SJCRH30 (cell line): ENCODE results near the gene PTN. TPM values are rescaled to one million over a fixed set of nuclear protein-coding genes. Genes with fewer than 3 reads are reported as not detected.
"Not testable (repeated sequence)": the region's sequence is repeated elsewhere in the genome, so short reads cannot be mapped to it uniquely, and the experiment has no call there.

ENCODE experiments used
- DNase-seq, 2 experiments: peaks; one replicate each; pipeline ENCODE4 v3.0.0-alpha.2; 2015 to 2020
- H3K27ac ChIP-seq: fragments of 250-450 bp; sonication (Bioruptor Pico); 2 replicates; pipeline ENCODE4 v1.5.1; 2020; ENCODE audit warnings: mild to moderate bottlenecking, moderate library complexity
- H3K27me3 ChIP-seq: fragments of 250-450 bp; sonication (Bioruptor Pico); 2 replicates; pipeline ENCODE4 v1.5.1; 2020; ENCODE audit warnings: mild to moderate bottlenecking, moderate library complexity
- H3K36me3 ChIP-seq: fragments of 250-450 bp; sonication (Bioruptor Pico); 2 replicates; pipeline ENCODE4 v1.5.1; 2020; ENCODE audit warnings: mild to moderate bottlenecking, moderate library complexity
- H3K4me1 ChIP-seq: fragments of 250-450 bp; sonication (Bioruptor Pico); 2 replicates; pipeline ENCODE4 v1.5.1; 2020; ENCODE audit warnings: mild to moderate bottlenecking, moderate library complexity
- H3K4me3 ChIP-seq: fragments of 250-450 bp; sonication (Bioruptor Pico); 2 replicates; pipeline ENCODE4 v1.5.1; 2020; ENCODE audit warnings: mild to moderate bottlenecking, moderate library complexity
- H3K9me3 ChIP-seq: fragments of 250-450 bp; sonication (Bioruptor Pico); replicated peaks from 2 replicates; pipeline ENCODE4 v1.5.1; 2020; ENCODE audit warnings: mild to moderate bottlenecking, moderate library complexity
- total RNA-seq: library from RNA; depleted of rRNA; stranded (reverse); fragments of >200 nt; shearing (Covaris generic); gene quantifications from 2 replicates; pipeline ENCODE4 v1.2.3, GENCODE V29; 2014

Gene PTN
- total RNA-seq, 1 experiment from 2014 or later: 0.51 TPM

GRCh38 chr7:137204246-137204645, 139.3 kb downstream of the PTN start:
- no peak overlapping the region for H3K4me3 ChIP-seq
- H3K9me3 ChIP-seq: no peaks in the 10 kb centered on the region
- H3K27me3 ChIP-seq: 0 out of 2 replicates have a peak, but pooled peaks cover 2% of the 10 kb centered on the region
- H3K4me1 ChIP-seq: no peaks in the 10 kb centered on the region
- no peak for DNase-seq
- no peaks in the 10 kb centered on the region for H3K36me3 ChIP-seq
- H3K27ac ChIP-seq: no peak overlapping the region

DNA sequence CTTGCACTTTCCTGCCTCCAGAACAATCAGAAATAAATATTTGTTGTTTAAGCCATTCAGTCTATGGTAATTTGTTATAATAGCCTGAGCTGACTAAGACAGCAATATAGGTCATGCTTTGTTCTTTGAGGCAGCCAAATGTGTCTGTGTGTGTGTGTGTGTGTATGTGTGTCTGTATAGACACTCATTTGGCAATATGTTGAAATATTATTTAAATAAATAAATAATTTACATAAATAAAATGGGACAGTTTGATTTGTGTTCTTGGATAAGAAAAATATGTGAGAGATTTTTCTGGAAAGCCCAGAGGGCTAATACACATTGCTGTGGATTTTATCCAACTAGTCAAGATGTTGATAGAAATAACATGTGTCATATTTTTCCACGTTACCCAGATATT, 140.2 kb downstream of the PTN start:
- 0 out of 2 replicates have a peak, but pooled peaks cover 2% of the 10 kb centered on the region for H3K27me3 ChIP-seq
- no peak for DNase-seq
- no peak overlapping the region for H3K4me3 ChIP-seq
- H3K27ac ChIP-seq: no peak overlapping the region
- H3K4me1 ChIP-seq: no peaks in the 10 kb centered on the region
- no peaks in the 10 kb centered on the region for H3K36me3 ChIP-seq
- no peaks in the 10 kb centered on the region for H3K9me3 ChIP-seq

- H3K9me3 ChIP-seq: no peaks in the 10 kb centered on the region
- H3K27ac ChIP-seq: no peak overlapping the region
- no peak overlapping the region for H3K4me3 ChIP-seq
- H3K36me3 ChIP-seq: no peaks in the 10 kb centered on the region
- DNase-seq: no peak
- H3K27me3 ChIP-seq: 0 out of 2 replicates have a peak, but pooled peaks cover 2% of the 10 kb centered on the region
- H3K4me1 ChIP-seq: no peaks in the 10 kb centered on the region
Observed at GRCh38 chr7:137196648-137197047, 146.9 kb downstream of the PTN start.

DNA sequence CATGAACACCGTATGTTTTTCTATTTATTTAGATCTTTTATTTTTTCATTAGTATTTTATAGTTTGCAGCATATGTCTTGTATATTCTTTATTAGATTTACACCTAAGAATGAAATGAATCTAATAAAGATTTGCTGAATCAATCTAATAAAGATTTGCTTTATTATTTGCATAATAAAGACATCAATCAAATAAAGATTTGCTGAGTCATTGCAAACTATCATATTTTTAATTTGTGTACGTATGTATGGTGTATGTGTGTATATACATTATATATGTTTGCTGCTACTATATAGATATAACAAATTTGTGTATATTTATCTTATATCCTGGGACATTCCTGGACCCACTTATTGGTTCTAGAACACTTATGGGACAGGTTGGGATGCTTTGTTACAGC, 147.5 kb downstream of the PTN start:
- Histone ChIP-seq H3K4me1 (no peaks in the 10 kb centered on the region), H3K27me3 (0 out of 2 replicates have a peak, but pooled peaks cover 2% of the 10 kb centered on the region), H3K9me3 (no peaks in the 10 kb centered on the region), H3K36me3 (no peaks in the 10 kb centered on the region), H3K27ac (no peak overlapping the region), H3K4me3 (no peak overlapping the region)
- no peak for DNase-seq

- not testable (repeated sequence) for H3K4me3 ChIP-seq, H3K9me3 ChIP-seq, H3K27me3 ChIP-seq
Observed at GRCh38 chr7:137181619-137182018, 161.9 kb downstream of the PTN start.

More at GRCh38 chr7:137181619-137182018, 161.9 kb downstream of the PTN start:
- H3K27ac ChIP-seq, H3K36me3 ChIP-seq, H3K4me1 ChIP-seq, DNase-seq: not testable (repeated sequence)
